Right lung (tissue), 5 donors: ENCODE measurements around the gene NIPBL. TPM values are rescaled to one million over a fixed set of nuclear protein-coding genes. Genes with fewer than 3 reads are reported as not detected.
A peak's percentile ranks its signal among the peaks of the same experiment; 100 is the strongest.
"Not testable (repeated sequence)": the region's sequence is repeated elsewhere in the genome, so short reads cannot be mapped to it uniquely, and the experiment has no call there.

ENCODE experiments used
- DNase-seq, 2 donors: peaks; one replicate each; pipeline ENCODE4 v3.0.0-alpha.2; 2013
- polyA plus RNA-seq, 5 donors: library from polyadenylated mRNA; unstranded; fragments of 120-200 nt; gene quantifications; one replicate each; pipeline versions ENCODE4 v1.2.1 to v1.2.3, GENCODE V29; 2013; ENCODE audit warnings: inconsistent platforms in 1 of 5, low replicate concordance in 1 of 5; ENCODE audit not compliant: insufficient read length in 5 of 5, insufficient read depth in 1 of 5

The NIPBL gene
- polyA plus RNA-seq, 5 donors: 49.7 to 75.4 (median 70.3) TPM

DNA sequence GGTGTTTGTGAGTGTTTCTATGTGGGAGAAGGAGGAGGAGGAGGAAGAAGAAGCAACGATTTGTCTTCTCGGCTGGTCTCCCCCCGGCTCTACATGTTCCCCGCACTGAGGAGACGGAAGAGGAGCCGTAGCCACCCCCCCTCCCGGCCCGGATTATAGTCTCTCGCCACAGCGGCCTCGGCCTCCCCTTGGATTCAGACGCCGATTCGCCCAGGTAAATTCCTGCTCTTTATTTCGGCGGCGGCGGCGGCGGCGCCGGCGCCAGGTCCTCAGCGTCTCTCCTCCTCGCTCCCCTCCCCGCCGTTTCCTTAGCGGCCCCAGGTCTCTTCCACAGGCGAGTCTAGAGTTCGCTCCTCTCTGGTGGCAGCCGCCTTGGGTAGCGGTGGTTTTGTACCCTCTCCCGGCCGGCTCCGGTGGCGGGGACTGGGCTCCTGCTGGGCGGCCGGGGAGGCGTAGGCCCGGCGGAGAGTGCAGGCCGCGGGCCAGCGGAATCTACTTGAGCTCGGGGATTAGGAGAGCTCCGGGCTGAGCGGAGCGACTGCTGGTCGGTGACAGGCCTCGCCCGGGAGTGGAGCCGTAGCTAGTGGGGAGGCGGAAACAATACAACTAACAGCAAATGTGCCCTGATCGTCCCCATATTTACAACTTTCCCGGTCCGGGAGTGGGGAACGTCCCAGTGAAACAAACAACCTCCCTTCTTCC is 547 bp downstream of the NIPBL start:
- peak; percentile 71 to 76 for DNase-seq

DNA sequence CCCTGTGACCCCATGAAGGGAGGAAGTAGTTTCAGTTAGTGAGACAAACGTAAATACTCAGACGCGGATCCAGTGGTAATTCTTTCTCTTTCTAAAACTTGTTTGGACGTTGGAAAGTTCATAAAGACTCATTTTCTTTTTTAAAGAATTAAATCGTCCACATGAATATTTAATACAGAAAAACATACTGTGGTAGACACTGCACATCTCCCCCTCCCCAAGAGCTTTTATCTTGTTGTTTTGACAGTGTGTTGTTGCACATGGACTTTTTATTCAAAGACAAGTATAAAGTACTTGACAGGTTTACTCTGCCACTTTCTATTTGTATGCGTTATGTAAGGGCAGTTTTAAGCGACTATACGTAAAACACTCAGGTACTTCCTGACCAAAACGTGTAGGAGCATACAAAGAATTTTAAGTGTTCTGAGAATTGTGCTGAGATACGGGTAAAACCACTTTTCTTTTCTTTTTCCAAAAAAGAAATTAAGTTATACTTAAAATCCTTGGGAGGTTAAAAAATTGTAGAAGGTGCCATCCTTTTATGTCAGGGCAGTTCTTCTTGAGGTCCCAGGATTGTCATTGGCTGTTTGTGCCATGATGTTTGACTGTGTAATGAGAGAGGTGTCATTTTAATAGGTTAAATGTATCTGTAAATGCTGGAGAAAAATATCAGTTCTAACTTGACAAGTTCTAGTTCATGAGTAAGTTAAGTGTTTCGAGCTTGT is 1.3 kb downstream of the NIPBL start:
- peak in 1 of 2 donors; percentile 35 for DNase-seq

DNA sequence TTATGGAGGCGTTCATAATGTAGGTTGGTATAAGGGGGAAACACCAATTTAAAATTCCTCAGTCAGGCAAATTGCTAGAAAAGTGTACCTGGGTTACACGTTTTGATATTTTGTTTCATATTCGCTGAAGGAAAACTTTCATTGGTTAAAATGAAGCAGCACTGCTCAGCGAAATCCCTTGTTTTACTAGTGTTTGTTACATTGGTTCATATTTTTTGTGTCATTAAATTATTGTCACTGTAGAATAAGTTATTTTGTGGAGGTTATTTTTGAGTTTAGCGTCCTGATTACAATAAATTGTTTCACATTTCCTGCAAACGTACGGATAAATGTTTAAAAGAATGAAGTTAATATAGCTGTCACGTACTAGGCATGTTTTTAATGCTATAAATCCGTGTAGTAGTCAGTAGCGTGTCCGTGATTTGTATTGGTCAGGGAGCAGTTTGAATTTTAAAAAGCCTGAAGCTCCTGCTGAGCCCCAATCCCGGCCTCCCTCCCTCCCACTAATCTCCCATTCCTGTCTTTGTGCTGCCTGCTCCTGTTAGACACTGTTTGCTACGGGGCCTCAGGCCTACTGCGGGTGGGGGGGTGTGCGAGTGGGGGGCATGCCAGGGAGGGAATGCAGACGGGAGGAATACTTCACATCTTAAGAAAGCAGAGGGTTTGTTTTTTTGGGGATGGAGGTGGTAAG is 2.0 kb downstream of the NIPBL start:
- peak in 1 of 2 donors; percentile 58 for DNase-seq

DNA sequence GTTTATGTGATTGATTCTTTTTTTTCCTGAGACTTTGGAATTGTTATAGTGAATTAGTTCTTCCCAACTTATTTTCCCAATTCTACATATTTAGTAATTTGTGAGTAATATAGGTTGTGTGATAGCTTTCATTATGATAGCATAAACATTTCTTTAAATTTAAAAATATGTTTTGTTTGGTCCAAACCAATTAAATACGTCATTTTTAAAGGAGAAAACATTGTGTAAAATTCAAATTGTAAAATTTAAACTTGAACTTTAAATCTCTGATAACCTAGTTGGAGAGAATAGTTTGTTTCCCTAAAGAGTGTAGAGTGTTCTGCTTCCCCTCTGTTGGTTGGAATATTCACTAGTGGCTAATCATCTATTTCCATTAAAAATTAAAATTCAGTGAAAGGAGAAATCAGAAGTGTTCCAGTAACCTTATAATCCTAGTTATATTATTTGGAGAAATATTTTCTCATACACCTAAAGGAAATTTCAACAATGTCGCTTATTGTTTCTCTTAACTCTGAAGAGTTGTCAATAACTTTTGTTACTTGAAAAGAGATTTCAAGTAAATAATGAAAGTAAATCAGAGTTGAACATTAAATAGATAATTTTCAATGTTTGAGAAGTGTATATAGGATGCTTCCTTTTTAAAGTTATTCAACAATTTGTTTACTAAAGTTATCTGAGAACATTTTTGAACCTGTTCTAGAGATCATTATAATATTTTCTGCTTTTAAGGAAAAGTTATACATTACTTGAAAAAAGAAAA is 2.9 kb downstream of the NIPBL start:
- no peak for DNase-seq

DNA sequence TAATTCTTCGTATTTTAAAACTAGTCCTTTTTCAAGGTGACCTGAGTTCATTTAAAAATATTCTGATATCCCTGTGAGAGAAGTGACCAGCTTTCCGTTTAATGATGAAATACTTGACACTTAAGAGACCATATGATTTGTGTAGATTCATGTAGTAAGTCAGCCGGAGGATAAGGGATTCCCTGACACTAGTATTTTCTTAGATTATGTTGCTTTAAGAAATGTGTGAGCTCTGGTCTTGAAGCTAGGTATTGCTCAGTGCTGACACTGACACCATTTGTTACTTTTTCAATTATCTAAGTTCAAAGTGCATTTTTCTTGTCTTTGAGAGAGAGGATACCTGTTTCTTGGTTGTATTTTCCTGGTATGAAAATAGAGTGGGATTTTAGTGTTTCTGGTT is 4.2 kb downstream of the NIPBL start:
- DNase-seq: no peak

DNA sequence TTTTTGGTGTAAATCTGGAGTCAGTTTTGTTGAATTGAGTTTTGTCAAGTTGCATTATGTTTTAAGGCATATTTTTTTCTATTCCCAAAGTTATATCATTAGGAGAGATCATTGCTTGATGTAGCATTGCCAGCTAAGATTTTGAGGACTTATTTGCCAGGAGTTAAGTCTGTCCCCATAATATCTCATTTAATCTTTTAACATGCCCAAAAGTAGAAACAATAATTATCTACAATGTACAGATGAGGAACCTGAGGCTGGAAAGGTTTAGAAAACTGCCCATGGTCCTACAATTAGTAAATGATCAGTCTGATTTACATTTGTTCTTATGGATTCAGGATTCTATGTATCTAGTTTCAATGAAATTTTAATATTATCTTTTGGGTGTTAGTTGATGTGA is 4.7 kb downstream of the NIPBL start:
- DNase-seq: no peak

DNA sequence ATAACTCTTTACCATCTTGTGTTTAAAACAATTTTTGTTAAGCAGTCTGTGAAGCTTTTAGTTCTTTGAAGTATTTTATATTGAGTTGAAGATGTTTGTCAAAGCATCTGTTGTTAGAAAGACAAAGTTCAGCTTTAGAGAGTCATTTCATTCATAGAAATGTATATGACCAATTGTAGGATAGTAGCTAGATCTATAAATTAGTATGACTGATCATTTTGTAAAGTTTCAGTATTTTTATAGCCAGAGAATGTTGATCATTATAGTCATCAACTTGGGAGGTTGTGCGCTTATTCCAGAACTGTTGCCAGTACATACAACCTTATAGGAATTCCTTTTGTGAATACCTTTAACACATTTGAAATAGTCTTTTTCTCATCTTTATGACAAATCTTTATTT is 5.2 kb downstream of the NIPBL start:
- DNase-seq: no peak

DNA sequence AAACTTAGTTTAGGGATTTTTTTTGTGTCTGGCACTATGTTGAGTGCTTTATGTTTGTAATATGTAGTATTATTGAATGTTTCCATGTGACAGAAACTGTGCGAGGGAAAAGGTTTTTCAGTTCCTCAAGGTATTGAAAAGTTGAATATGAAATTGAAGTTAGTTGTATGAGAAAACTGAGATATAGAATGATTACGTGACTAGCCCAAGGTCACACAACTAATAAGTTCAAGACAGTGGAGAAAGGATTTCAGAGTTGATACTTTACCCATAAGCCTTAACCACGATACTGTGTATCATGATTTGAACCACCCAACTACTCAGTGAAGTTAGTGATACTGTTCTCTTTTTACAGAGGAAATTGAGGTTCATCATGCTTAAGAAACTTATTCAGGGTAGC is 5.7 kb downstream of the NIPBL start:
- DNase-seq: no peak

DNA sequence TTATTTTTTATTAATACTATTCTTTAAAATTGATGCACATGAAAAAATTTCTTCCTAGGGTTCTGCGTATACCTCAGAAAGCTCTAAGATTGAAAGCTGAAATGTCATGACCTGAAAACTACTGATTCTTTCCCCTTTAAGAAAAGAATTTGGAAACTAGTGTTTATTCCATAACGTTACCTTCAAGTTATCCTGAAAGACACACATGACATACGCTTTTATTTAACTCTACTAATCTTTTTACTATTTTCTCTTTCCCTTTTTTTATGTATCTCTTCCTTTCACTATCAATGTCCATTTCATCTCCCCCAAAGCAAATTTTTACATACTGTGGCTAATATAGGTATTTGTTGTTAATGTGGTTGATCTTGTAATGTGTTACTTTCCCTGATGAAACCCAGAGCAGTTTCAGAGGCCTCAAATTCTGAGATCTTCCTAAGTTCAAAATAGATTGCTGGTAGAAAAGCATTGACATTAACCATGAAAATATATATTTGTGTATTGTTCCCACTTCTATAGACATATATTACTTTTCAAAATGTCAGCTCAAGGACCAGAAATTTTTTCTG is 7.4 kb downstream of the NIPBL start:
- DNase-seq: no peak

DNA sequence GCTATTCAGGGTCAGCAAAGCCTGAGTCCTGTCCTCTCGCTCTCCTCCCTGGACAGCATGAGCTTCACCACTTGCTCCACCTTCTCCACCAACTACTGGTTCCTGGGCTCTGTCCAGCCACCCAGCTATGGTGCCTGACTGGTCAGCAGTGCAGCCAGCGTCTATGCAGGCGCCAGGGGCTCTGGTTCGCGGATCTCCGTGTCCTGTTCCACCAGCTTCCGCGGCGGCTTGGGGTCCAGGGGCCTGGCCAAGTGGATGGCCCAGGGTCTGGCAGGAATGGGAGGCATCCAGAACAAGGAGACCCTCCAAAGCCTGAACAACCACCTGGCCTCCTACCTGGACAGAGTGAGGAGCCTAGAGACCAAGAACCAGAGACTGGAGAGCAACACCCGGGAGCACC is 8.6 kb downstream of the NIPBL start:
- no peak for DNase-seq

DNA sequence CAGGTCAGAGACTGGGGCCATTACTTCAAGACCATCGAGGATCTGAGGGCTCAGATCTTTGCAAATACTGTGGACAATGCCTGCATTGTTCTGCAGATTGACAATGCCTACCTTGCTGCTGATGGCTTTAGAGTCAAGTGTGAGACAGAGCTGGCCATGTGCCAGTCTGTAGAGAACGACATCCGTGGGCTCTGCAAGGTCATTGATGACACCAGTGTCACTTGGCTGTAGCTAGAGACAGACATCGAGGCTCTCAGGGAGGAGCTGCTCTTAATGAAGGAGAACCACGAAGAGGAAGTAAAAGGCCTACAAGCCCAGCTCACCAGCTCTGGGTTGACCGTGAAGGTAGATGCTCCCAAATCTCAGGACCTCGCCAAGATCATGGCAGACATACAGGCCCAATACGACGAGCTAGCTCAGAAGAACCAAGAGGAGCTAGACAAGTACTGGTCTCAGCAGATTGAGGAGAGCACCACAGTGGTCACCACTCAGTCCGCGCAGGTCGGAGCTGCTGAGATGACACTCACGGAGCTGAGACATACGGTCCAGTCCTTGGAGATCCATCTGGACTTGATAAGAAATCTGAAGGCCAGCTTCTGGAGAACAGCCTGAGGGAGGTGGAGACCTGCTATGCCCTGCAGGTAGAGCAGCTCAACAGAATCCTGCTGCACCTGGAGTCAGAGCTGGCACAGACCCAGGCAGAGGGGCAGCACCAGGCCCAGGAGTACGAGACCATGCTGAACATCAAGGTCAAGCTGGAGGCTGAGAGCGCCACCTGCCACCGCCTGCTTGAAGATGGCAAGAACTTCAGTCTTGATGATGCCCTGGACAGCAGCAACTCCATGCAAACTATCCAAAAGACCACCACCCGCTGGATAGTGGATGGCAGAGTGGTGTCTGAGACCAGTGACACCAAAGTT is 9.3 kb downstream of the NIPBL start:
- DNase-seq: no peak

DNA sequence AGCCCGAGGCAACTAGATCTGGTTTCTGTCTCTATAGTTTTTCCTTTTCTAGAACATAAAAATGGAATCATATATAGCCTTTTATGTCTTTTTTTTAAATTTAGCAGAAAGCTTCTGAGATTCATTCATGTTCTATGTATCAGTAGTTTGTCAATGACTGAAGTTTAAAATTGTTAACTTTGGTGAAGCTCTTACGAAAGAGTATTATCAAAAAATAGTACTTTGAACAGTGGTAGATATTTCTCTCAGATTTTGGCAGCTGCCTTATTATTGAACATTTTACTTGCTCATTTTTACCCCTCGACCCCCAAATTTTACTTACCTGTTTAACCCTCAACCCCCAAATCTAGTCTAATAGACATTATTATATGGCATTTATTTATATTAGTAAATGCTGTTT is 10.2 kb downstream of the NIPBL start:
- no peak for DNase-seq

DNA sequence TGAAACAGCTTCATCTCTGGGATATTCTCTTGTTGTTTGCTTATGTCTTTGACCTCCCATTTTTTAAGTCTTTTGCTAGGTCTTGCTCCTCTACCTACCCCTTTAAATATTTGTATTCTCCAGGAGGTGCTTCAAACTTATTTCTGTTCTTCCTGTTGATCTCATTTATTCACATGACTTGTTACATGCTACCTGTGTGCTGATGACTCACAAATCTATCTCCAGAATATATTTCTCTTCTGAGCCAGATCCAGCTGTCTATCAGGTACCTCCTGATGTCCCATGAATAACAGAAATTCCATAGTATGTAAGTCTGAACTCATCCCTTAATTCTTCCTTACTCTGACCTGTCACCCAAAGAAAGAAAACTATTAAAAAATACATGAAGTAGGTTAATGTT is 11.0 kb downstream of the NIPBL start:
- no peak for DNase-seq

DNA sequence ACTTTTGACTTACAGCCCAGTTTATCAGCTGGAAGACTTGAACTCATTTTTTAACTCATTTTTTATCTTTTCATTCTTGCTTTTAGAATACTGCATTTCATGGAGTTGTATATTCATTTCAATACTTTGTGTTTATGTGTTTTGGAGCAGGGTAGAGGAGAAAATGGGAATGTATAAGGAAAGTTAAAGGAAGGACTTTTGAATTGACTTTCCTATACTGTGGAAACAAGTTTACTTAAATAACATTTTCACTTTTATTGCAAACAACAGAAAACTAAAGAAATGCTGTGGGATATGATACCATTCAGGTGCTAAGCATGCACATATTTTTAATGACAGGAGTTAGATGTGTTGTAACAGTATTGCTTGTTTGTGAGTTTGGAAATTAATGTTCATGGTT is 11.7 kb downstream of the NIPBL start:
- no peak for DNase-seq

DNA sequence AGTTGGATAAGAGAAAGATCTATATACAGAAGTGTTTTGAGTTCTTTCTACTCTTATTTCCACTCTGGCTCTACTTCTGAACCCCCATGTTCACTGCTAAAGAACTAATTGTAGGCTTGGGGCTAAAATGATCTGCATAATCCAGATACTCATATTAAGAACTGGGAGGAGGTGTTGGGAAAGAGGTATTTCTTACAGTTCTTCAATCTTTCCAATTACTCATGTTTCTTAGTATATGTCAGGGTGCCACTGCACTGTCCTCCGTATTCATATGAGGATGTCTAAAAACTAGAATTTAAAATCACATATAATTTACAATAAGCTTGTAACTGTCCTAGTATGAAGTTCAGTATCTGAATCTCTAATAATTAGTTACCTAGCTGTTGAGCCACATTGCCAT is 12.7 kb downstream of the NIPBL start:
- no peak for DNase-seq

DNA sequence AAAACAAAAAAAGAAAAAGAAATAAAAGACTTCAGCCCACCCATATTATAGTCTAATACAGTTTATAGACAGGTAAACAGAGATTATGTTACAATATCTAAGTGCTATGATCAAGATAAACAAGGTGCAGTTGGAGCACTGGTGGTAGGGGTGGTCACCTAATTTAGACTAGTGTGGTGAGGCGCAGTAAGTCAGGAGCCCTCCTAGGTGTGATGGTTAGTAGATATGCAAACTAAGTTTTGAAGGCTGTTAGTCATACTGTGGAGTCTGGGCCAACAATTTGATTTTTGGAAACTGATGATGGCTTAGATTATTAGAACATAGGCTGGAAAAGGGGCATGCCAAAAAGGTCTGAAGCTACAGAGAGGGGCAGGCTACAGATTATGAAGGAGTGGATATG is 14.7 kb downstream of the NIPBL start:
- no peak for DNase-seq

DNA sequence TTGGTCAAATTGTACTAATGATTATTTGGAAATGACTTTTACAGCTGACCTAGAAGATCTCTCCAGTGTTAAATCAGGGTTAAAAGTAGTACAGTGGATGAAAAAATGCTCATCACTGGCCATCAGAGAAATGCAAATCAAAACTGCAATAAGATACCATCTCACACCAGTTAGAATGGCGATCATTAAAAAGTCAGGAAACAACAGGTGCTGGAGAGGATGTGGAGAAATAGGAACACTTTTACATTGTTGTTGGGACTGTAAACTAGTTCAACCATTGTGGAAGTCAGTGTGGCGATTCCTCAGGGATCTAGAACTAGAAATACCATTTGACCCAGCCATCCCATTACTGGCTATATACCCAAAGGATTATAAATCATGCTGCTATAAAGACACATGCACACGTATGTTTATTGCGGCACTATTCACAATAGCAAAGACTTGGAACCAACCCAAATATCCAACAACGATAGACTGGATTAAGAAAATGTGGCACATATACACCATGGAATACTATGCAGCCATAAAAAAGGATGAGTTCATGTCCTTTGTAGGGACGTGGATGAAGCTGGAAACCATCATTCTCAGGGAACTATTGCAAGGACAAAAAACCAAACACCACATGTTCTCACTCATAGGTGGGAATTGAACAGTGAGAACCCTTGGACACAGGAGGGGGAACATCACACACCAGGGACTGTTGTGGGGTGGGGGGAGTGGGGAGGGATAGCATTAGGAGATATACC is 15.7 kb downstream of the NIPBL start:
- DNase-seq: not testable (repeated sequence)

DNA sequence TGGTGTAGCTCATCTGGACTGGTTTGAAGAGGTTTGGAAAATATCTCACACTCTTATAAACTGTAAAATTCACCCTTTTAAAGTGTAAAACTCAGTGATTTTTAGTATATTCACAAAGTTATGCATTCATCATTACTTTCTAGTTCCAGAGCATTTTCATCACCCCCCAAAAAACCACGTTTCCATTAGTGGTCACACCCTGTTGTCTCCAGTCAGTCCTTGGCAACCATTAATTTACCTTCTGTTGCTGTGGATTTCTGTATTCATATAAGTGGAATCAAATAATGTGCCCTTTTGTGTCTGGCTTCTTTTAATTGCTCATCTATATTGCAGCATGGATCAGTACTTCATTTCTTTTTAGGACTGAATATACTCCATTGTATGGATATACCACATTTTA is 18.4 kb downstream of the NIPBL start:
- no peak for DNase-seq

DNA sequence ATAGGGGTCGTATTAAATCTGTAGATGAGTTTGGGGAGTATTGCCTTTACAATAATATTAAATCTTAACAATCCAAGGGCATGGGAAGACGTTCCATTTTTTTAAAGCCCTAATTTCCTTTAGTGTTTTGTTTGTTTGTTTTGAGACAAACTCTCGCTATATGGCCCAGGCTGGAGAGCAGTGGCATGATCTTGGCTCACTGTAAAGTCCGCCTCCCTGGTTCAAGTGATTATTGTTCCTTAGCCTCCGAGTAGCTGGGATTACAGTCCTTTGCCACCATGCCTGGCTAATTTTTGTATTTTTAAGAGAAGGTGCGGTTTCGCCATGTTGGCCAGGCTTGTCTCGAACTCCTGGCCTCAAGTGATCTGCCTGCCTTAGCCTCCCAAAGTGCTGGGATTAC is 19.9 kb downstream of the NIPBL start:
- DNase-seq: no peak

DNA sequence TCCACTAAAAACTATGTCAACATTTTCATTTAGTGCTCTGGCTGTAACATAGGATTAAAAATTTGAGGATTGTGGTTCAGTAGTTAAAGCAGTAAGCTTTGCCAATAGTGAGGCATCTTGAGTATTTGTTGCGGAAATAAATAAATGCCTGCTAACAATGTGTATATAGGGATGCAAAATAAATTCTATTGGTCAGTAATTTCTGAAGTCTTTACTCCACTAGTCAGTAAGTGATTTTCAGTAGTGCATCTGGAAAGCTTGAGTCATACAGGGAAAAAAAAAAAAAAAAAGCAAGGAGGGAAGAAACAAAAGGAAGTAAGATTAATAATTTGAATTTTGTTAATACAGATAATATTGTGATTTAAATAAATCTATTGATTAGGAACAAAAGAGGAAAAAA is 21.0 kb downstream of the NIPBL start:
- no peak for DNase-seq
